Gastrocnemius medialis (tissue), 4 donors: ENCODE data around the gene MAL. TPM values are rescaled to one million over a fixed set of nuclear protein-coding genes. Genes with fewer than 3 reads are reported as not detected.

ENCODE experiments used
- ATAC-seq, 2 donors: fragments of 150-250 bp; one replicate each; pipeline ENCODE4 v1.9.1; 2016
- DNase-seq, 2 donors: peaks; one replicate each; pipeline ENCODE4 v3.0.0-alpha.2; 2019
- H3K27ac ChIP-seq, 4 donors: fragments of 200-600 bp; sonication (generic); 1 replicate in 1 of 4; 2 replicates in 3 of 4; pipeline ENCODE4 v1.5.1; 2016 to 2018; ENCODE audit warnings: mild to moderate bottlenecking in 2 of 4, moderate library complexity in 1 of 4
- H3K27me3 ChIP-seq, 3 donors: fragments of 200-600 bp; sonication (generic) in 2 of 3; 1 replicate in 1 of 3; 2 replicates in 2 of 3; pipeline versions ENCODE4 v1.5.1 to v1.6.0; 2016 to 2019; ENCODE audit warnings: mild to moderate bottlenecking in 1 of 3, moderate library complexity in 1 of 3
- H3K36me3 ChIP-seq, 2 donors: fragments of 200-600 bp; sonication (generic) in 1 of 2; one replicate each; pipeline ENCODE4 v1.5.1; 2017 to 2018
- H3K4me1 ChIP-seq, 2 donors: fragments of 200-600 bp; sonication (generic) in 1 of 2; one replicate each; pipeline ENCODE4 v1.5.1; 2016 to 2017; ENCODE audit warnings: mild to moderate bottlenecking in 2 of 2
- H3K4me3 ChIP-seq, 4 donors: fragments of 200-600 bp; sonication (generic) in 3 of 4; 1 replicate in 1 of 4; 2 replicates in 3 of 4; pipeline ENCODE4 v1.5.1; 2016 to 2019; ENCODE audit warnings: mild to moderate bottlenecking in 2 of 4
- H3K9me3 ChIP-seq, 3 donors: fragments of 200-600 bp; sonication (generic) in 2 of 3; 1 replicate in 1 of 3; 2 replicates in 2 of 3; pipeline ENCODE4 v1.5.1; 2016 to 2019
- CTCF ChIP-seq, 5 experiments: fragments of 450-650 bp in 3 of 5; fragments of 200-600 bp in 2 of 5; sonication (generic) in 2 of 5; IDR thresholded peaks in 4 of 5; conservative IDR thresholded peaks in 1 of 5; 1 replicate in 4 of 5; 2 replicates in 1 of 5; pipeline ENCODE4 v1.5.1; 2016 to 2019; ENCODE audit warnings: antibody characterized with exemption in 5 of 5, mild to moderate bottlenecking in 3 of 5, moderate library complexity in 3 of 5
- POLR2A ChIP-seq, 2 donors: fragments of 450-650 bp; IDR thresholded peaks; one replicate each; pipeline ENCODE4 v1.6.1; 2017; ENCODE audit warnings: antibody characterized with exemption in 2 of 2, mild to moderate bottlenecking in 2 of 2, moderate library complexity in 2 of 2
- in situ Hi-C, 4 donors: fragments of 200-750 bp; cut with MboI; loops; one replicate each; pipeline versions ENCODE4 v1.15.0 to v1.8.0; 2017; ENCODE audit warnings: low sequenced_read_pairs in 4 of 4
- intact Hi-C: fragments of 100-400 bp; cut with DNase I; formaldehyde crosslinking; loops from one replicate; pipeline ENCODE4 v1.15.1; 2023; ENCODE audit warnings: low total_unique reads
- total RNA-seq, 4 donors: library from RNA; depleted of rRNA; stranded (reverse); fragments of >200 nt; gene quantifications; one replicate each; pipeline versions ENCODE4 v1.1.0 to v1.2.3, GENCODE V29; 2016

MAL gene
- total RNA-seq, 4 donors from 2014 or later, result 0.64 to 2.4 (median 0.87) TPM; not detected in 1

GRCh38 chr2:95017071-95017501, 8.4 kb upstream of the MAL start:
- H3K27me3 ChIP-seq, result peaks cover 0 to 3% (median 0%) of the 10 kb centered on the region in 3 donors
- no peak for DNase-seq
- no peaks in the 10 kb centered on the region for H3K4me1 ChIP-seq
- no peak overlapping the region for H3K4me3 ChIP-seq
- TF ChIP-seq POLR2A (IDR thresholded peaks at IDR 0.05) (no peak), CTCF (IDR thresholded peaks at IDR 0.05 in 4 of 5, conservative IDR thresholded peaks at IDR 0.05 in 1 of 5) (no peak)
- H3K27ac ChIP-seq, result no peak overlapping the region
- no peak for ATAC-seq
- H3K9me3 ChIP-seq, result no peaks in the 10 kb centered on the region
- in situ Hi-C loops, result no loop called here
- intact Hi-C loops, result no loop called here
- no peaks in the 10 kb centered on the region for H3K36me3 ChIP-seq

GRCh38 chr2:95017836-95018235, 7.7 kb upstream of the MAL start:
- H3K36me3 ChIP-seq, result no peaks in the 10 kb centered on the region
- H3K27me3 ChIP-seq, result peaks cover 0 to 9% (median 3%) of the 10 kb centered on the region in 3 donors
- H3K4me1 ChIP-seq, result no peaks in the 10 kb centered on the region
- H3K27ac ChIP-seq, result no peak overlapping the region
- in situ Hi-C loops (no loop called here), intact Hi-C loops (no loop called here)
- no peak for ATAC-seq
- no peak for TF ChIP-seq POLR2A (IDR thresholded peaks at IDR 0.05)
- DNase-seq, result no peak
- no peak overlapping the region for H3K4me3 ChIP-seq
- H3K9me3 ChIP-seq, result no peaks in the 10 kb centered on the region

- in situ Hi-C loops, result no loop called here
- H3K27ac ChIP-seq, result no peak overlapping the region
Measured at GRCh38 chr2:95018301-95018700, 7.2 kb upstream of the MAL start.

GRCh38 chr2:95018861-95019550, 6.5 kb upstream of the MAL start:
- H3K4me1 ChIP-seq, result no peaks in the 10 kb centered on the region
- no peak overlapping the region for H3K4me3 ChIP-seq
- H3K9me3 ChIP-seq, result no peaks in the 10 kb centered on the region
- peaks cover 0 to 15% (median 13%) of the 10 kb centered on the region in 3 donors for H3K27me3 ChIP-seq
- H3K27ac ChIP-seq, result no peak overlapping the region
- ATAC-seq (no peak), DNase-seq (no peak)
- intact Hi-C loops (no loop called here), in situ Hi-C loops (no loop called here)
- no peaks in the 10 kb centered on the region for H3K36me3 ChIP-seq
- TF ChIP-seq POLR2A (IDR thresholded peaks at IDR 0.05), result no peak
- no peak for TF ChIP-seq CTCF (IDR thresholded peaks at IDR 0.05 in 4 of 5, conservative IDR thresholded peaks at IDR 0.05 in 1 of 5)

More at GRCh38 chr2:95018301-95018700, 7.2 kb upstream of the MAL start:
- intact Hi-C loops, result no loop called here
- H3K4me3 ChIP-seq, result no peak overlapping the region
- TF ChIP-seq POLR2A (IDR thresholded peaks at IDR 0.05), result no peak
- no peak for TF ChIP-seq CTCF (IDR thresholded peaks at IDR 0.05 in 4 of 5, conservative IDR thresholded peaks at IDR 0.05 in 1 of 5)
- no peak for ATAC-seq
- no peak for DNase-seq
- peaks cover 0 to 9% (median 8%) of the 10 kb centered on the region in 3 donors for H3K27me3 ChIP-seq
- no peaks in the 10 kb centered on the region for H3K4me1 ChIP-seq
- H3K9me3 ChIP-seq, result no peaks in the 10 kb centered on the region
- no peaks in the 10 kb centered on the region for H3K36me3 ChIP-seq

GRCh38 chr2:95019572-95019971, 5.9 kb upstream of the MAL start:
- TF ChIP-seq POLR2A (IDR thresholded peaks at IDR 0.05), result no peak
- TF ChIP-seq CTCF (IDR thresholded peaks at IDR 0.05 in 4 of 5, conservative IDR thresholded peaks at IDR 0.05 in 1 of 5), result no peak
- H3K27me3 ChIP-seq, result peaks cover 3 to 19% (median 18%) of the 10 kb centered on the region in 3 donors
- DNase-seq, result no peak
- no peak overlapping the region for H3K27ac ChIP-seq
- H3K4me3 ChIP-seq, result no peak overlapping the region
- intact Hi-C loops (no loop called here), in situ Hi-C loops (no loop called here)
- H3K9me3 ChIP-seq, result no peaks in the 10 kb centered on the region
- H3K4me1 ChIP-seq, result no peaks in the 10 kb centered on the region
- no peaks in the 10 kb centered on the region for H3K36me3 ChIP-seq
- ATAC-seq, result no peak
